ENCODE results near the gene PIGK.

Gene PIGK

GRCh38 chr1:77156214-77156613 is 63.0 kb downstream of the PIGK start:
- H2AFZ ChIP-seq (ENCODE audit: insufficient read depth, low read length, poor library complexity): no peak overlapping the region
- no peak overlapping the region for H2BK5ac ChIP-seq (ENCODE audit: low read depth, low read length, poor library complexity)
- H3K79me1 ChIP-seq (ENCODE audit: low read length): no peaks in the 10 kb centered on the region
- peaks cover 5% of the 10 kb centered on the region for H3K9me3 ChIP-seq (ENCODE audit: insufficient read depth, low read depth, low read length)
- H3K14ac ChIP-seq (ENCODE audit: low read length): no peak overlapping the region
- H3K4me3 ChIP-seq (ENCODE audit: low read depth, low read length): no peak overlapping the region
- no peaks in the 10 kb centered on the region for H3K27me3 ChIP-seq (ENCODE audit: insufficient read depth, low read length)
- H3K36me3 ChIP-seq (ENCODE audit: control insufficient read depth in 1 of 2, insufficient read depth in 2 of 2, low read length in 2 of 2): peaks cover 3% of the 10 kb centered on the region in 2 experiments
- H3K79me2 ChIP-seq (ENCODE audit: control insufficient read depth, insufficient read depth, low read length, poor library complexity): no peaks in the 10 kb centered on the region
- no peak overlapping the region for H2AK5ac ChIP-seq (ENCODE audit: low read length)
- H4K12ac ChIP-seq (ENCODE audit: low read depth, low read length): no peak overlapping the region
- no peak overlapping the region for H2BK120ac ChIP-seq (ENCODE audit: insufficient read depth, low read length, poor library complexity)
- no peak overlapping the region for H3K23ac ChIP-seq (ENCODE audit: low read length)
- no peak overlapping the region for H4K91ac ChIP-seq (ENCODE audit: low read depth, low read length)
- no peaks in the 10 kb centered on the region for H3K4me1 ChIP-seq (ENCODE audit: control insufficient read depth in 1 of 2, insufficient read depth in 2 of 2, low read length in 2 of 2)
- no peak overlapping the region for H4K8ac ChIP-seq (ENCODE audit: low read depth, low read length)
- no peak overlapping the region for H3K4me2 ChIP-seq (ENCODE audit: low read length)
- no peak overlapping the region for H3K18ac ChIP-seq (ENCODE audit: low read length)
- no peak overlapping the region for H2BK12ac ChIP-seq (ENCODE audit: low read length)
- H3K4ac ChIP-seq (ENCODE audit: low read depth, low read length): no peak overlapping the region
- H3K9ac ChIP-seq (ENCODE audit: low read length): no peak overlapping the region
- DNase-seq: no peak
- H3K27ac ChIP-seq (ENCODE audit: low read depth, low read length): no peak overlapping the region

DNA sequence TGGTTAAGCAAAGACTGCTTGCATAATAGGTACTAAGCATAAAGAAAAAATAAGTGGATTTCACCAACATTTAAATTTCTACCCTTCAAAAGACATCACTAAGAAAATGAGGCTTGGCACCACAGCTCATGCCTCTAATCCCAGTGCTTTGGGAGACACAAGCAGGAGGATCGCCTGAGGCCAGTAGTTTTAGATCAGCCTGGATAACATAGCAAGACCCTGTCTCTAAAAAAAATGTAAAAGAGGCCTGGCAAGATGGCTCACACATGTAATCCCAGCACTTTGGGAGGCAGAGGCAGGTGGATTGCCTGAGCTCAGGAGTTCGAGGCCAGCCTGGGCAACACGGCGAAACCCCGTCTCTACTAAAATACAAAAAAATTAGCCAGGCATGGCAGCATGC is 73.0 kb downstream of the PIGK start:
- Histone ChIP-seq H3K23ac (ENCODE audit: low read length) (no peak overlapping the region), H3K14ac (ENCODE audit: low read length) (no peak overlapping the region), H2AFZ (ENCODE audit: insufficient read depth, low read length, poor library complexity) (no peak overlapping the region), H3K9ac (ENCODE audit: low read length) (no peak overlapping the region), H3K36me3 (ENCODE audit: control insufficient read depth in 1 of 2, insufficient read depth in 2 of 2, low read length in 2 of 2) (no peaks in the 10 kb centered on the region), H4K8ac (ENCODE audit: low read depth, low read length) (no peak overlapping the region), H3K27me3 (ENCODE audit: insufficient read depth, low read length) (no peaks in the 10 kb centered on the region), H2BK5ac (ENCODE audit: low read depth, low read length, poor library complexity) (no peak overlapping the region), H4K91ac (ENCODE audit: low read depth, low read length) (no peak overlapping the region), H2AK5ac (ENCODE audit: low read length) (no peak overlapping the region), H3K4me1 (ENCODE audit: control insufficient read depth in 1 of 2, insufficient read depth in 2 of 2, low read length in 2 of 2) (no peaks in the 10 kb centered on the region), H3K18ac (ENCODE audit: low read length) (no peak overlapping the region), H3K4ac (ENCODE audit: low read depth, low read length) (no peak overlapping the region), H3K27ac (ENCODE audit: low read depth, low read length) (no peak overlapping the region), H3K4me2 (ENCODE audit: low read length) (no peak overlapping the region), H4K12ac (ENCODE audit: low read depth, low read length) (no peak overlapping the region), H3K9me3 (ENCODE audit: insufficient read depth, low read depth, low read length) (no peaks in the 10 kb centered on the region), H2BK120ac (ENCODE audit: insufficient read depth, low read length, poor library complexity) (no peak overlapping the region), H3K4me3 (ENCODE audit: low read depth, low read length) (no peak overlapping the region), H2BK12ac (ENCODE audit: low read length) (no peak overlapping the region), H3K79me1 (ENCODE audit: low read length) (no peaks in the 10 kb centered on the region), H3K79me2 (ENCODE audit: control insufficient read depth, insufficient read depth, low read length, poor library complexity) (no peaks in the 10 kb centered on the region)
- no peak for DNase-seq
- WGBS (ENCODE audit: extremely low coverage, insufficient coverage, insufficient read length): no CpG with 5 or more reads among the region's 5 CpGs

GRCh38 chr1:77143529-77144121 is 75.6 kb downstream of the PIGK start:
- H4K8ac ChIP-seq (ENCODE audit: low read depth, low read length): no peak overlapping the region
- H3K9me3 ChIP-seq (ENCODE audit: insufficient read depth, low read depth, low read length): no peaks in the 10 kb centered on the region
- no peaks in the 10 kb centered on the region for H3K27me3 ChIP-seq (ENCODE audit: insufficient read depth, low read length)
- H3K23ac ChIP-seq (ENCODE audit: low read length): no peak overlapping the region
- no peak overlapping the region for H2BK120ac ChIP-seq (ENCODE audit: insufficient read depth, low read length, poor library complexity)
- H3K27ac ChIP-seq (ENCODE audit: low read depth, low read length): no peak overlapping the region
- H3K79me1 ChIP-seq (ENCODE audit: low read length): no peaks in the 10 kb centered on the region
- H2AK5ac ChIP-seq (ENCODE audit: low read length): no peak overlapping the region
- no peak overlapping the region for H2BK12ac ChIP-seq (ENCODE audit: low read length)
- H3K14ac ChIP-seq (ENCODE audit: low read length): no peak overlapping the region
- H4K12ac ChIP-seq (ENCODE audit: low read depth, low read length): no peak overlapping the region
- H3K9ac ChIP-seq (ENCODE audit: low read length): no peak overlapping the region
- H3K4me3 ChIP-seq (ENCODE audit: low read depth, low read length): no peak overlapping the region
- H3K36me3 ChIP-seq (ENCODE audit: control insufficient read depth in 1 of 2, insufficient read depth in 2 of 2, low read length in 2 of 2): no peaks in the 10 kb centered on the region
- peak in 1 of 2 donors; percentile 55 for DNase-seq
- no peak overlapping the region for H3K18ac ChIP-seq (ENCODE audit: low read length)
- H3K79me2 ChIP-seq (ENCODE audit: control insufficient read depth, insufficient read depth, low read length, poor library complexity): no peaks in the 10 kb centered on the region
- H2AFZ ChIP-seq (ENCODE audit: insufficient read depth, low read length, poor library complexity): no peak overlapping the region
- H2BK5ac ChIP-seq (ENCODE audit: low read depth, low read length, poor library complexity): no peak overlapping the region
- H3K4me1 ChIP-seq (ENCODE audit: control insufficient read depth in 1 of 2, insufficient read depth in 2 of 2, low read length in 2 of 2): no peaks in the 10 kb centered on the region
- H4K91ac ChIP-seq (ENCODE audit: low read depth, low read length): no peak overlapping the region
- no peak overlapping the region for H3K4me2 ChIP-seq (ENCODE audit: low read length)
- H3K4ac ChIP-seq (ENCODE audit: low read depth, low read length): no peak overlapping the region
- no CpG with 5 or more reads among the region's 2 CpGs for WGBS (ENCODE audit: extremely low coverage, insufficient coverage, insufficient read length)

DNA sequence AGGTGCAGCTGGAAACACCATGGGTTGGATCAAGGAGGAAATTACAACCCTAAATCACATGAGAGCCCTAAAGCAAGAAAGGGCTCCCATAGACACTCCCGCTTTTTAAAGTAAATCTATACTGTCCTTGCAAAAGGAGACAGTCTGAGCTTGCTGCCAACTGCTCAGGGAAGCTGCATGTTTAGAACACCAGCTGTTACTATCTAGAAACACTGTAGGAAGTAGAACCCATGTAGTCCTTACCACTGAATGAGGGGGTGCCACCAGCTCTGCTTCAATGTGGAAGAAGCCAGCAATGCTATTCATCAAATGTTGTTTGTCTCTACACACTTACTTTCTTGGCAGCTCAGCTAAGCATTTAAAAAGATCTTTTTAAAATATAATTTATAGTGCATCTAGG is 79.8 kb downstream of the PIGK start:
- H3K79me2 ChIP-seq (ENCODE audit: control insufficient read depth, insufficient read depth, low read length, poor library complexity): no peaks in the 10 kb centered on the region
- no peak overlapping the region for H2BK5ac ChIP-seq (ENCODE audit: low read depth, low read length, poor library complexity)
- no peak overlapping the region for H4K12ac ChIP-seq (ENCODE audit: low read depth, low read length)
- no peak overlapping the region for H3K9ac ChIP-seq (ENCODE audit: low read length)
- no peak overlapping the region for H3K23ac ChIP-seq (ENCODE audit: low read length)
- no peak overlapping the region for H2AK5ac ChIP-seq (ENCODE audit: low read length)
- no peak overlapping the region for H3K18ac ChIP-seq (ENCODE audit: low read length)
- no peak for DNase-seq
- no peaks in the 10 kb centered on the region for H3K79me1 ChIP-seq (ENCODE audit: low read length)
- H2BK120ac ChIP-seq (ENCODE audit: insufficient read depth, low read length, poor library complexity): no peak overlapping the region
- H4K8ac ChIP-seq (ENCODE audit: low read depth, low read length): no peak overlapping the region
- no peak overlapping the region for H3K4me2 ChIP-seq (ENCODE audit: low read length)
- H3K4me3 ChIP-seq (ENCODE audit: low read depth, low read length): no peak overlapping the region
- no peaks in the 10 kb centered on the region for H3K27me3 ChIP-seq (ENCODE audit: insufficient read depth, low read length)
- WGBS (ENCODE audit: extremely low coverage, insufficient coverage, insufficient read length): no CpG with 5 or more reads among the region's 1 CpG
- no peak overlapping the region for H2AFZ ChIP-seq (ENCODE audit: insufficient read depth, low read length, poor library complexity)
- no peaks in the 10 kb centered on the region for H3K9me3 ChIP-seq (ENCODE audit: insufficient read depth, low read depth, low read length)
- no peak overlapping the region for H4K91ac ChIP-seq (ENCODE audit: low read depth, low read length)
- no peak overlapping the region for H3K14ac ChIP-seq (ENCODE audit: low read length)
- no peaks in the 10 kb centered on the region for H3K36me3 ChIP-seq (ENCODE audit: control insufficient read depth in 1 of 2, insufficient read depth in 2 of 2, low read length in 2 of 2)
- H2BK12ac ChIP-seq (ENCODE audit: low read length): no peak overlapping the region
- H3K4me1 ChIP-seq (ENCODE audit: control insufficient read depth in 1 of 2, insufficient read depth in 2 of 2, low read length in 2 of 2): no peaks in the 10 kb centered on the region
- no peak overlapping the region for H3K4ac ChIP-seq (ENCODE audit: low read depth, low read length)
- H3K27ac ChIP-seq (ENCODE audit: low read depth, low read length): no peak overlapping the region

Measured in trophoblast cell (in vitro differentiated cells and primary cell).